ENCODE measurements around the gene SORL1. TPM values are rescaled to one million over a fixed set of nuclear protein-coding genes. Genes with fewer than 3 reads are reported as not detected.
A peak's percentile ranks its signal among the peaks of the same experiment; 100 is the strongest.

The SORL1 gene
- total and polyA plus RNA-seq, 2 experiments from 2014 or later: 6.4 to 18.2 TPM

DNA sequence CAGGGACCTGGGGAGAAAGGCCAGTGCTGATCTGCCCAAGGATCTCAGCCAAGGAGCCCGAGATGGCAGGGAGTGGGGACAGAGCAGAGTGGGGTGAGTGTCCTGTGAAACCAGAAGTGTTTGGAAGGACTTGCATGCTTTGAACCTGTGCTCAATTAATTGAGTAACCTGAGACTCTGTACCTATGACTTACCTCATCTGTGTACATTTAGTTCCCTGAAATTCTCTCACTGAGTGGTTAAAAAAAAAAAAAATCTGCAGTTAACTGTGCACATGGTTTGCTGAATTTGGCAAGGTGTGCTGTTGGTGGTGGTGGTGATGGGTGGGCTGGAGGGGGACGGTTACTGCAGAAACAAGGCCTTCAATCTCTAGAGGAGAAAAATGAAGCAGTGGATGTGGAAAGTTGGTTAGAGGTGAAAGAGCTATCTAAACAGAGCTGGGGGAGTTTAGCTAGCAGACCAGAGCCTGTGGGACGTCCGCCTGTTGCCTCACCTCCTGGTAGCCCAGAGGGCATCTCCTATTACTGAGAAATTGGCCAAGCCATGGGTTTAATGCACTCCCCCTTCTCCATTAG lies 8.9 kb downstream of the SORL1 start:
- peaks cover 11% of the 10 kb centered on the region for H3K4me1 ChIP-seq (ENCODE audit: low read depth)

DNA sequence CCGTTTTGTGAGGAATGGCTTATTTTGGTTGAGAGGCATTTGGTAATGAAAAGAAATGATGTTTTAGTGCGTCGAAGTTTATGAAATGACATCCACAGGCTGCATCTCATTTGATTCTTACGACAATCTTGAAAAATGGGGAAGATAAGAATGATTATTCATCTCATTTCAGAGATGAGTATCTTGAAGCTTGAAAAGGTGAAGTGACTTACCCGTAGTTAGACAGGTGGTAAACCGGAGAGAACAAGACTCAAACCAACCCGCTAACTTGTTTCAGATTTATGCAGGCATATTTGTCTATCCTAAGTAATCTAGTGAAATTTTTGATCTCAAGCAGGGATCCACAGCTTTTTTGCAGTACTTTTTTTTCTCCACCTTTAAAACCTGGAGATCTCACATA lies 9.7 kb downstream of the SORL1 start:
- TF ChIP-seq, protein P1, sequence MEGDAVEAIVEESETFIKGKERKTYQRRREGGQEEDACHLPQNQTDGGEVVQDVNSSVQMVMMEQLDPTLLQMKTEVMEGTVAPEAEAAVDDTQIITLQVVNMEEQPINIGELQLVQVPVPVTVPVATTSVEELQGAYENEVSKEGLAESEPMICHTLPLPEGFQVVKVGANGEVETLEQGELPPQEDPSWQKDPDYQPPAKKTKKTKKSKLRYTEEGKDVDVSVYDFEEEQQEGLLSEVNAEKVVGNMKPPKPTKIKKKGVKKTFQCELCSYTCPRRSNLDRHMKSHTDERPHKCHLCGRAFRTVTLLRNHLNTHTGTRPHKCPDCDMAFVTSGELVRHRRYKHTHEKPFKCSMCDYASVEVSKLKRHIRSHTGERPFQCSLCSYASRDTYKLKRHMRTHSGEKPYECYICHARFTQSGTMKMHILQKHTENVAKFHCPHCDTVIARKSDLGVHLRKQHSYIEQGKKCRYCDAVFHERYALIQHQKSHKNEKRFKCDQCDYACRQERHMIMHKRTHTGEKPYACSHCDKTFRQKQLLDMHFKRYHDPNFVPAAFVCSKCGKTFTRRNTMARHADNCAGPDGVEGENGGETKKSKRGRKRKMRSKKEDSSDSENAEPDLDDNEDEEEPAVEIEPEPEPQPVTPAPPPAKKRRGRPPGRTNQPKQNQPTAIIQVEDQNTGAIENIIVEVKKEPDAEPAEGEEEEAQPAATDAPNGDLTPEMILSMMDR (IDR thresholded peaks at IDR 0.05; ENCODE audit: low read depth, low read length): no peak
- no peak for DNase-seq (ENCODE audit: low read depth in 1 of 2, low spot score in 1 of 2)
- H3K4me1 ChIP-seq (ENCODE audit: low read depth): peaks cover 18% of the 10 kb centered on the region

More for the DNA sequence above, 8.9 kb downstream of the SORL1 start:
- DNase-seq (ENCODE audit: low read depth in 1 of 2, low spot score in 1 of 2): no peak
- H3K4me3 ChIP-seq: no peak overlapping the region
- H3K9me3 ChIP-seq (ENCODE audit: low read depth): no peaks in the 10 kb centered on the region
- H3K27me3 ChIP-seq: no peaks in the 10 kb centered on the region
- H3K36me3 ChIP-seq: no peaks in the 10 kb centered on the region
- H3K27ac ChIP-seq: no peak overlapping the region
- TF ChIP-seq, protein P1 (IDR thresholded peaks at IDR 0.05; ENCODE audit: low read depth, low read length): no peak

DNA sequence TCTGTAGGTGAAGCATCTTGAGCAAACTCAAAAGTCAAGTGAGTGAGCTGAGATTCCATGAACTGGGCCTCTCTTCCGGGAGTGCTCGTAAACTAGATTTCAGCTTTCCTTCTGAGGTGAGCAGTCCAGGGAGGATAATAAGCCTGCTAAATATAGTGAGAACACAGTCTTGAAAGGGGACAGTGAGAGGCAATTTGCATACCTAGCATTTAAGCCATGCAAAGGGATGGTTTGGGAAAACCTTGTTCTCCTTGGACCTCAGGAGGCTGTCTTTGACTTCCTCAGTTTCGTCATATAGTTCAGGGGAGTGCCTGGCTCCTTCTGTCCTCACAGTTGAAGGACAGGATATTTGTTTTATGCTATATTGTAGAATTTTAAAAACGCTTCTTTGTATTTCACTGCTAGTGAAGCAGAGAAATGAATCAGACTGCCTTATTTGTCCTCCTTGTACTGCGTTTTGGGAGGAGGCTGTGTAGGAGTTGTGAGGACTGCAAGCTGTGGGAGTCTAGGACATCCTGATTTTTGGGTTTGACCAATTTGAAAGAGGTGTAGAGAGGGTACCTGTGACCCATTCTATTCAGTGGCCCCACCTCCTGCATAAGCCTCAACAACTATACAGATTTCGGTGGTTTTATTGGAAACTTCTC lies 11.7 kb downstream of the SORL1 start:
- TF ChIP-seq, protein P1 (IDR thresholded peaks at IDR 0.05; ENCODE audit: low read depth, low read length): no peak
- H3K27ac ChIP-seq: no peak overlapping the region
- no peak overlapping the region for H3K4me3 ChIP-seq
- H3K4me1 ChIP-seq (ENCODE audit: low read depth): peaks cover 18% of the 10 kb centered on the region
- no peaks in the 10 kb centered on the region for H3K36me3 ChIP-seq
- no peak for DNase-seq (ENCODE audit: low read depth in 1 of 2, low spot score in 1 of 2)
- no peaks in the 10 kb centered on the region for H3K27me3 ChIP-seq
- H3K9me3 ChIP-seq (ENCODE audit: low read depth): no peaks in the 10 kb centered on the region

More for the DNA sequence above, 9.7 kb downstream of the SORL1 start:
- Histone ChIP-seq H3K9me3 (ENCODE audit: low read depth) (no peaks in the 10 kb centered on the region), H3K4me3 (no peak overlapping the region), H3K36me3 (no peaks in the 10 kb centered on the region), H3K27me3 (no peaks in the 10 kb centered on the region), H3K27ac (no peak overlapping the region)

DNA sequence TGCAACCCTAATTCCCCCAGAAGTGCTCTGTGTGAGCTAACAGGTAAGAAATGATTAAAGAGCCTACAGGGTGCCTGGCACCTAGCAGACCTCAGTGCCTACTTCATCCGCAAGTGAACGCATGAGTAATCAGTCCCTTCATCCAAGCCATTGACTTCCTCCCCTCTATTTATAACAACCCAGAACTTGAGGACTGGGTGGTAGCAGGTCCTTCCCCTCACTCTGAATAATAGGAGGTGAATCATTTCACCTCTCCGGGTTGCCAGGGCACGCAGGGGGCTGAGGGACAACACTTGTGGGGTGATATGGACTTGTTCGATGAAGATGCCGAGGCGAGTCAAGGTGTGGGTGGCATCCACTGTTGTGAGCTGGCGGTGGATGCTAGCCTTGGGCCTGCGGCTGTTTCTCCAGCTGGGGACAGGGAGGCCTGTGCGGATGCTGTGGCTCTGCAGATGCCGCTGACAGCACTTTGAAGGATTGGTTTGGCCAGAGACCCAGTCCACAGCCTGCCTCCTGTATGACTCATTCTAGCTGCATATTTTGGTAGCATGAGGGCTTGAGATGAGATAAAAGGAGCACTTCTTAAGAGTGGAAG lies 12.3 kb downstream of the SORL1 start:
- Histone ChIP-seq H3K27ac (no peak overlapping the region), H3K4me1 (ENCODE audit: low read depth) (peaks cover 18% of the 10 kb centered on the region), H3K27me3 (no peaks in the 10 kb centered on the region), H3K4me3 (no peak overlapping the region), H3K9me3 (ENCODE audit: low read depth) (no peaks in the 10 kb centered on the region), H3K36me3 (no peaks in the 10 kb centered on the region)
- DNase-seq (ENCODE audit: low read depth in 1 of 2, low spot score in 1 of 2): peak; percentile 57 to 90
- TF ChIP-seq, protein P1 (IDR thresholded peaks at IDR 0.05; ENCODE audit: low read depth, low read length): no peak

DNA sequence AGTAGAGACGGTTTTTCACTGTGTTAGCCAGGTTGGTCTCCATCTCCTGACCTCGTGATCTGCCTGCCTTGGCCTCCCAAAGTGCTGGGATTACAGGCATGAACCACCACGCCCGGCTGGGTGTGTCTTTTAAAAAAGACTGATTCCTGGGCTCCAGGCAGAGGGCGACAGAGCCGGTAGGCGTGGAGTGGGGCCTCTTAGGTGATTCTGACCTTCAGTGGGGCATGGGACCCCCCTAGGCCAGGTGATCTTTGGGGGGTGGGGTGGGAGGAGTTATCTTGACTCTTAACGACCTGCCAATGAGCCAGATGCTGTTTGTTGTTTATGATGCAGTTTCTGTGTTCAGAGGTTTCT lies 13.6 kb downstream of the SORL1 start:
- Histone ChIP-seq H3K4me3 (no peak overlapping the region), H3K9me3 (ENCODE audit: low read depth) (no peaks in the 10 kb centered on the region), H3K36me3 (no peaks in the 10 kb centered on the region), H3K27me3 (no peaks in the 10 kb centered on the region), H3K4me1 (ENCODE audit: low read depth) (peaks cover 18% of the 10 kb centered on the region), H3K27ac (no peak overlapping the region)
- TF ChIP-seq, protein P1 (IDR thresholded peaks at IDR 0.05; ENCODE audit: low read depth, low read length): no peak
- no peak for DNase-seq (ENCODE audit: low read depth in 1 of 2, low spot score in 1 of 2)

Measured in cardiac muscle cell (in vitro differentiated cells and primary cell).